GM12878 (cell line): ENCODE data around the gene LAMA4. TPM values are rescaled to one million over a fixed set of nuclear protein-coding genes. Genes with fewer than 3 reads are reported as not detected.

Experiments
- ATAC-seq: fragments of 200-7000 bp; cut with Tn5 transposase; 3 replicates; pipeline ENCODE4 v1.9.1; 2020; ENCODE audit warnings: mild to moderate bottlenecking, moderate library complexity
- BruUV-seq: library from RNA; stranded (reverse); fragments of 400-500 nt; replicated peaks from 2 replicates; lab custom pipeline; 2021; lab: Mats Ljungman, UMichigan
- CTCF ChIA-PET: fragments of 300-600 bp; sonication (Branson Sonifier 250); formaldehyde crosslinking; extraction: SDS; loops from one replicate; lab custom pipeline; 2021; ENCODE audit warnings: inconsistent platforms; lab: Yijun Ruan, JAX
- POLR2A ChIA-PET: fragments of 350-600 bp; formaldehyde crosslinking; extraction: SDS; loops from one replicate; lab custom pipeline; 2021; ENCODE audit warnings: inconsistent platforms; lab: Charles Lee
- RAD21 ChIA-PET: fragments of 300-600 bp; sonication (Branson Sonifier 250); formaldehyde crosslinking; loops from one replicate; lab custom pipeline; 2023; ENCODE audit warnings: antibody characterized with exemption; ENCODE audit not compliant: unreplicated experiment; lab: Charles Lee
- SMC1A ChIA-PET: fragments of 300-600 bp; sonication (Branson Sonifier 250); formaldehyde crosslinking; loops from one replicate; lab custom pipeline; 2023; ENCODE audit not compliant: unreplicated experiment, uncharacterized antibody; lab: Charles Lee
- DNase-seq: peaks from one replicate; pipeline ENCODE4 v3.0.0-alpha.2; 2011; ENCODE audit warnings: low read depth, low spot score
- FAIRE-seq: peaks from 3 replicates; lab custom pipeline; 2011; peaks lifted over from hg19 to GRCh38; lab: Jason Lieb, UNC
- H2AFZ ChIP-seq: 2 replicates; pipeline ENCODE4 v1.6.0; 2011; ENCODE audit warnings: low read depth, low read length, control low read depth; ENCODE audit not compliant: control insufficient read depth
- H3K27ac ChIP-seq: 2 replicates; pipeline ENCODE4 v1.5.1; 2011; ENCODE audit warnings: control low read depth; ENCODE audit not compliant: control insufficient read depth, insufficient read depth
- H3K27me3 ChIP-seq, 2 experiments: replicated peaks in 1 of 2; 2 replicates each; pipeline versions ENCODE4 v1.6.0 to v1.6.1; 2011; ENCODE audit warnings: low read length in 1 of 2; ENCODE audit not compliant: control insufficient read depth in 2 of 2, insufficient read depth in 2 of 2
- H3K36me3 ChIP-seq, 2 experiments: 2 replicates each; pipeline ENCODE4 v1.5.1; 2011; ENCODE audit warnings: low read length in 1 of 2; ENCODE audit not compliant: control insufficient read depth in 2 of 2, insufficient read depth in 2 of 2
- H3K4me1 ChIP-seq: 2 replicates; pipeline ENCODE4 v1.6.1; 2011; ENCODE audit warnings: mild to moderate bottlenecking, low read length, moderate library complexity, mixed read lengths; ENCODE audit not compliant: control insufficient read depth, insufficient read depth
- H3K4me2 ChIP-seq: 2 replicates; pipeline ENCODE4 v1.6.0; 2011; ENCODE audit warnings: control low read depth; ENCODE audit not compliant: control insufficient read depth, insufficient read depth
- H3K4me3 ChIP-seq: fragments of 200-600 bp; sonication (generic); 2 replicates; pipeline ENCODE4 v1.5.1; 2016
- H3K79me2 ChIP-seq: 2 replicates; pipeline ENCODE4 v1.6.0; 2011; ENCODE audit warnings: low read length; ENCODE audit not compliant: control insufficient read depth, insufficient read depth
- H3K9ac ChIP-seq: 2 replicates; pipeline ENCODE4 v1.8.0; 2011; ENCODE audit warnings: low read length, control low read depth, mixed read lengths; ENCODE audit not compliant: control insufficient read depth, insufficient read depth
- H3K9me3 ChIP-seq: replicated peaks from 3 replicates; pipeline ENCODE4 v1.5.1; 2011; ENCODE audit warnings: mild to moderate bottlenecking, low read length; ENCODE audit not compliant: control insufficient read depth, insufficient read depth
- H4K20me1 ChIP-seq: 2 replicates; pipeline ENCODE4 v1.6.0; 2011; ENCODE audit not compliant: control insufficient read depth, insufficient read depth
- IKZF1 ChIP-seq: fragments of 450-650 bp; conservative IDR thresholded peaks from 2 replicates; pipeline ENCODE4 v1.6.1; 2017; ENCODE audit warnings: antibody characterized with exemption, mild to moderate bottlenecking
- IRF4 ChIP-seq: IDR thresholded peaks from 2 replicates; pipeline ENCODE4 v1.6.1; 2011; ENCODE audit warnings: low read depth, low read length
- MLLT1 ChIP-seq: fragments of 450-650 bp; IDR thresholded peaks from 2 replicates; pipeline ENCODE4 v1.6.1; 2016; ENCODE audit warnings: mild to moderate bottlenecking
- MTA2 ChIP-seq: fragments of 450-650 bp; IDR thresholded peaks from 2 replicates; pipeline ENCODE4 v1.6.1; 2016; ENCODE audit warnings: low read depth, mild to moderate bottlenecking, moderate library complexity
- MYB ChIP-seq: fragments of 150-350 bp; IDR thresholded peaks from 2 replicates; pipeline ENCODE4 v1.6.1; 2014; ENCODE audit warnings: mild to moderate bottlenecking, low read depth, low read length, borderline replicate concordance
- NFIC ChIP-seq: IDR thresholded peaks from 2 replicates; pipeline ENCODE4 v1.6.1; 2012; ENCODE audit warnings: low read depth, mild to moderate bottlenecking, inconsistent platforms, low read length, moderate library complexity
- NFYB ChIP-seq: IDR thresholded peaks from 2 replicates; pipeline ENCODE4 v1.6.1; 2011; ENCODE audit warnings: low read depth, mild to moderate bottlenecking, low read length, improper control_type of control experiment, moderate library complexity; ENCODE audit not compliant: insufficient read depth
- SRF ChIP-seq, 2 experiments: IDR thresholded peaks; 2 replicates each; pipeline ENCODE4 v1.6.1; 2011; ENCODE audit warnings: low read depth in 2 of 2, low read length in 2 of 2, mild to moderate bottlenecking in 1 of 2, moderate library complexity in 1 of 2
- STAT1 ChIP-seq: fragments of 450-650 bp; conservative IDR thresholded peaks from 2 replicates; pipeline ENCODE4 v1.6.1; 2014; ENCODE audit warnings: antibody characterized with exemption, mild to moderate bottlenecking
- USF1 ChIP-seq: IDR thresholded peaks from 2 replicates; pipeline ENCODE4 v1.6.1; 2011; ENCODE audit warnings: borderline replicate concordance, low read depth, mild to moderate bottlenecking, moderate library complexity, mixed read lengths, low read length; ENCODE audit not compliant: insufficient read depth; ENCODE audit errors: extremely low read length
- YY1 ChIP-seq: IDR thresholded peaks from 2 replicates; pipeline ENCODE4 v1.6.1; 2011; ENCODE audit warnings: low read depth, mild to moderate bottlenecking, low read length
- ZNF207 ChIP-seq: fragments of 450-650 bp; IDR thresholded peaks from 2 replicates; pipeline ENCODE4 v1.6.1; 2014; ENCODE audit warnings: antibody characterized with exemption, mild to moderate bottlenecking, borderline replicate concordance
- WGBS: methylation state at CpG from one replicate; pipeline ENCODE4 v1.1.6; 2016; ENCODE audit warnings: low lambda C conversion rate; ENCODE audit not compliant: insufficient replicate concordance, insufficient coverage; ENCODE audit errors: missing lambda C conversion rate; 5-methylcytosine and 5-hydroxymethylcytosine counted together
- in situ Hi-C: fragments of 300-500 bp; cut with MboI; formaldehyde crosslinking; loops from 9 replicates; pipeline ENCODE4 v1.14.3; 2018; ENCODE audit warnings: mixed read lengths
- intact Hi-C: fragments of 100-400 bp; cut with micrococcal nuclease; formaldehyde crosslinking; loops from one replicate; pipeline ENCODE4 v1.14.2; 2022; ENCODE audit not compliant: unreplicated experiment
- polyA plus RNA-seq, 11 experiments: library from polyadenylated mRNA; depleted of rRNA in 4 of 11; unstranded in 6 of 11; stranded (reverse) in 5 of 11; fragments of >200 nt; fragmentation: Nextera tagmentation in 4 of 11; fragmentation: Illumina TruSeq in 1 of 11; extraction: Ambion mirVana in 4 of 11; extraction: Trizol in 1 of 11; gene quantifications; 1 replicate in 1 of 11; 2 replicates in 10 of 11; pipeline versions ENCODE4 v1.2.1 to v1.2.3, GENCODE V29; 2011 to 2016; ENCODE audit warnings: inconsistent platforms in 2 of 11, missing spikeins in 2 of 11, low read depth in 1 of 11
- total RNA-seq, 4 experiments: library from RNA; depleted of rRNA in 3 of 4; stranded (reverse); fragments of >200 nt in 3 of 4; fragmentation: Illumina TruSeq in 1 of 4; extraction: Trizol in 1 of 4; gene quantifications; 2 replicates each; pipeline versions ENCODE4 v1.2.1 to v1.2.3, GENCODE V29; 2013 to 2021

LAMA4 gene
- total and polyA plus RNA-seq, 10 of the 15 experiments (the other 5 are each of a cell fraction or from before 2014, with no cell fraction given), result 0.11 to 0.21 (median 0.14) TPM; not detected in 7

- TF ChIP-seq IRF4 (no peak), IKZF1 (no peak), ZNF207 (no peak)
Observed at GRCh38 chr6:112191509-112192020, 62.8 kb downstream of the LAMA4 start (continued).

- H3K4me1 ChIP-seq, result no peaks in the 10 kb centered on the region
- ATAC-seq (no peak), DNase-seq (no peak), FAIRE-seq (no peak)
- WGBS, result 40% methylated on average over 1 of the region's 1 CpG
- H3K36me3 ChIP-seq, result no peaks in the 10 kb centered on the region
- no peak overlapping the region for H3K4me3 ChIP-seq
- no peak overlapping the region for H3K27ac ChIP-seq
- in situ Hi-C loops, result loop anchor here (25.0 kb wide), 1 partner anchor 1722 kb away; no protein-coding TSS in a partner anchor
- H3K9me3 ChIP-seq, result no peaks in the 10 kb centered on the region
- SMC1A ChIA-PET, result interaction anchor here (1.0 kb wide), 1 partner anchor 10 kb away, joined by 3 read pairs; no protein-coding TSS in a partner anchor
- no peaks in the 10 kb centered on the region for H4K20me1 ChIP-seq
- H2AFZ ChIP-seq, result no peak overlapping the region
- RAD21 ChIA-PET, result no interaction called here
- H3K4me2 ChIP-seq, result no peak overlapping the region
- POLR2A ChIA-PET, result no interaction called here
- no peak overlapping the region for H3K9ac ChIP-seq
- H3K79me2 ChIP-seq, result no peaks in the 10 kb centered on the region
- intact Hi-C loops, result no loop called here
- no peak for TF ChIP-seq MYB
- no peak for TF ChIP-seq MLLT1
- TF ChIP-seq STAT1, result no peak
- no peak for TF ChIP-seq YY1
- no peak for TF ChIP-seq USF1
- TF ChIP-seq NFYB, result no peak
- TF ChIP-seq SRF (IDR thresholded peaks at IDR 0.05; ENCODE audit: low read depth in 2 of 2, low read length in 2 of 2), result no peak
- TF ChIP-seq MTA2, result no peak
- TF ChIP-seq NFIC, result no peak
- TF ChIP-seq, all 136 proteins: peak for 0
- no peaks in the 10 kb centered on the region for H3K27me3 ChIP-seq
- CTCF ChIA-PET, result interaction anchor here (0.7 to 1.9 kb wide), 2 partner anchors 9 to 10 kb away, joined by 3 to 9 read pairs; no protein-coding TSS in a partner anchor
- BruUV-seq, result no TSS peak
Observed at GRCh38 chr6:112190164-112190563, 64.2 kb downstream of the LAMA4 start.
